WTC11 (cell line): ENCODE data around the gene RSPH1.

Source experiments
- TCF7 ChIP-seq: sonication (generic); formaldehyde crosslinking; IDR thresholded peaks from 2 replicates; pipeline ENCODE4 v1.8.0; 2022; ENCODE audit warnings: mild to moderate bottlenecking, low read depth, missing genetic modification reagents, moderate library complexity
- TEAD4 ChIP-seq: sonication (generic); formaldehyde crosslinking; IDR thresholded peaks from 2 replicates; pipeline ENCODE4 v1.8.0; 2022; ENCODE audit warnings: mild to moderate bottlenecking, missing genetic modification reagents
- USF1 ChIP-seq: sonication (generic); formaldehyde crosslinking; IDR thresholded peaks from 2 replicates; pipeline ENCODE4 v1.8.0; 2022; ENCODE audit warnings: mild to moderate bottlenecking, missing genetic modification reagents
- TF ChIP-seq, protein P1 (sequence below): sonication (generic); formaldehyde crosslinking; IDR thresholded peaks from 2 replicates; pipeline ENCODE4 v1.8.1; 2023; ENCODE audit warnings: mild to moderate bottlenecking, missing genetic modification reagents, borderline replicate concordance

- TF ChIP-seq USF1 (CRISPR knock-in tag), result no peak
- TF ChIP-seq TEAD4 (CRISPR knock-in tag), result no peak
- TF ChIP-seq, protein P1, sequence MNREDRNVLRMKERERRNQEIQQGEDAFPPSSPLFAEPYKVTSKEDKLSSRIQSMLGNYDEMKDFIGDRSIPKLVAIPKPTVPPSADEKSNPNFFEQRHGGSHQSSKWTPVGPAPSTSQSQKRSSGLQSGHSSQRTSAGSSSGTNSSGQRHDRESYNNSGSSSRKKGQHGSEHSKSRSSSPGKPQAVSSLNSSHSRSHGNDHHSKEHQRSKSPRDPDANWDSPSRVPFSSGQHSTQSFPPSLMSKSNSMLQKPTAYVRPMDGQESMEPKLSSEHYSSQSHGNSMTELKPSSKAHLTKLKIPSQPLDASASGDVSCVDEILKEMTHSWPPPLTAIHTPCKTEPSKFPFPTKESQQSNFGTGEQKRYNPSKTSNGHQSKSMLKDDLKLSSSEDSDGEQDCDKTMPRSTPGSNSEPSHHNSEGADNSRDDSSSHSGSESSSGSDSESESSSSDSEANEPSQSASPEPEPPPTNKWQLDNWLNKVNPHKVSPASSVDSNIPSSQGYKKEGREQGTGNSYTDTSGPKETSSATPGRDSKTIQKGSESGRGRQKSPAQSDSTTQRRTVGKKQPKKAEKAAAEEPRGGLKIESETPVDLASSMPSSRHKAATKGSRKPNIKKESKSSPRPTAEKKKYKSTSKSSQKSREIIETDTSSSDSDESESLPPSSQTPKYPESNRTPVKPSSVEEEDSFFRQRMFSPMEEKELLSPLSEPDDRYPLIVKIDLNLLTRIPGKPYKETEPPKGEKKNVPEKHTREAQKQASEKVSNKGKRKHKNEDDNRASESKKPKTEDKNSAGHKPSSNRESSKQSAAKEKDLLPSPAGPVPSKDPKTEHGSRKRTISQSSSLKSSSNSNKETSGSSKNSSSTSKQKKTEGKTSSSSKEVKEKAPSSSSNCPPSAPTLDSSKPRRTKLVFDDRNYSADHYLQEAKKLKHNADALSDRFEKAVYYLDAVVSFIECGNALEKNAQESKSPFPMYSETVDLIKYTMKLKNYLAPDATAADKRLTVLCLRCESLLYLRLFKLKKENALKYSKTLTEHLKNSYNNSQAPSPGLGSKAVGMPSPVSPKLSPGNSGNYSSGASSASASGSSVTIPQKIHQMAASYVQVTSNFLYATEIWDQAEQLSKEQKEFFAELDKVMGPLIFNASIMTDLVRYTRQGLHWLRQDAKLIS, result no peak
- TF ChIP-seq TCF7, result no peak
Observed at GRCh38 chr21:42521384-42521783, 25.4 kb upstream of the RSPH1 start.
